ENCODE results near the gene ERO1B. TPM values are rescaled to one million over a fixed set of nuclear protein-coding genes. Genes with fewer than 3 reads are reported as not detected.

Gene ERO1B
- total and polyA plus RNA-seq, 2 of the 4 experiments (the other 2 are of a cell fraction) = 0.54 to 0.60 TPM

- Histone ChIP-seq H3K79me1 (ENCODE audit: low read depth in 1 of 2, low read length in 2 of 2) (no peaks in the 10 kb centered on the region), H3K4me3 (ENCODE audit: insufficient read depth, low read depth, low read length) (no peak overlapping the region), H4K8ac (ENCODE audit: low read depth in 2 of 2, low read length in 2 of 2) (no peak overlapping the region), H3K14ac (replicated peaks; ENCODE audit: low read depth, low read length) (no peak overlapping the region), H3K4ac (ENCODE audit: low read depth, low read length) (no peak overlapping the region), H3K9ac (ENCODE audit: low read depth, low read length) (no peak overlapping the region), H4K5ac (ENCODE audit: low read depth, low read length) (no peak overlapping the region), H3K4me2 (ENCODE audit: low read depth, low read length) (no peak overlapping the region), H2AK9ac (replicated peaks; ENCODE audit: low read depth, low read length, poor library complexity) (no peak overlapping the region), H3K4me1 (ENCODE audit: control insufficient read depth, insufficient read depth, low read length) (no peaks in the 10 kb centered on the region), H4K20me1 (ENCODE audit: insufficient read depth, low read length) (no peaks in the 10 kb centered on the region), H3K9me3 (ENCODE audit: control insufficient read depth, insufficient read depth, low read length) (no peaks in the 10 kb centered on the region), H3K9me1 (ENCODE audit: insufficient read depth, low read length) (no peaks in the 10 kb centered on the region), H3K27ac (ENCODE audit: insufficient read depth, low read length) (no peak overlapping the region), H2BK120ac (ENCODE audit: low read depth, low read length) (no peak overlapping the region), H4K91ac (ENCODE audit: insufficient read depth, low read depth, low read length) (no peak overlapping the region), H2BK15ac (ENCODE audit: low read depth, low read length) (no peak overlapping the region), H3K27me3 (ENCODE audit: control insufficient read depth, insufficient read depth, low read length) (no peaks in the 10 kb centered on the region), H2AFZ (replicated peaks; ENCODE audit: low read length, poor library complexity) (no peak overlapping the region), H3K36me3 (ENCODE audit: control insufficient read depth, insufficient read depth, low read length) (no peaks in the 10 kb centered on the region), H3K18ac (ENCODE audit: low read depth, low read length) (no peak overlapping the region), H2BK5ac (ENCODE audit: low read depth, low read length, poor library complexity, severe bottlenecking) (no peak overlapping the region), H2BK20ac (ENCODE audit: low read depth, low read length) (no peak overlapping the region), H2AK5ac (ENCODE audit: low read depth, low read length) (no peak overlapping the region), H3K56ac (ENCODE audit: extremely low read depth, insufficient read depth, low read length) (no peak overlapping the region), H3K23ac (ENCODE audit: low read depth, low read length) (no peak overlapping the region)
- no peak for TF ChIP-seq CEBPB (IDR thresholded peaks at IDR 0.05; ENCODE audit: low read depth, low read length)
- no peak for TF ChIP-seq RFX5 (IDR thresholded peaks at IDR 0.05; ENCODE audit: low read depth, low read length)
- TF ChIP-seq CTCF (conservative IDR thresholded peaks at IDR 0.05; ENCODE audit: low read depth, low read length) = no peak
- TF ChIP-seq CHD1 (IDR thresholded peaks at IDR 0.05; ENCODE audit: low read depth, low read length) = no peak
- TF ChIP-seq POLR2A (IDR thresholded peaks at IDR 0.05; ENCODE audit: low read depth, low read length) = no peak
- no peak for TF ChIP-seq SMC3 (IDR thresholded peaks at IDR 0.05; ENCODE audit: low read depth, low read length)
- TF ChIP-seq BHLHE40 (IDR thresholded peaks at IDR 0.05; ENCODE audit: low read depth, low read length) = no peak
- TF ChIP-seq MAFK (IDR thresholded peaks at IDR 0.05; ENCODE audit: low read depth, low read length) = no peak
- TF ChIP-seq, protein P1, sequence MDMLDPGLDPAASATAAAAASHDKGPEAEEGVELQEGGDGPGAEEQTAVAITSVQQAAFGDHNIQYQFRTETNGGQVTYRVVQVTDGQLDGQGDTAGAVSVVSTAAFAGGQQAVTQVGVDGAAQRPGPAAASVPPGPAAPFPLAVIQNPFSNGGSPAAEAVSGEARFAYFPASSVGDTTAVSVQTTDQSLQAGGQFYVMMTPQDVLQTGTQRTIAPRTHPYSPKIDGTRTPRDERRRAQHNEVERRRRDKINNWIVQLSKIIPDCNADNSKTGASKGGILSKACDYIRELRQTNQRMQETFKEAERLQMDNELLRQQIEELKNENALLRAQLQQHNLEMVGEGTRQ (IDR thresholded peaks at IDR 0.05; ENCODE audit: low read depth, low read length) = no peak
- TF ChIP-seq NFE2L2 (IDR thresholded peaks at IDR 0.05; ENCODE audit: low read depth, low read length) = no peak
- no peak for TF ChIP-seq MXI1 (IDR thresholded peaks at IDR 0.05; ENCODE audit: borderline replicate concordance, low read depth, low read length)
- TF ChIP-seq MAZ (IDR thresholded peaks at IDR 0.05; ENCODE audit: borderline replicate concordance, low read depth, low read length) = no peak
- TF ChIP-seq RCOR1 (IDR thresholded peaks at IDR 0.05; ENCODE audit: insufficient replicate concordance, low read length) = no peak
- TF ChIP-seq FOS (IDR thresholded peaks at IDR 0.05; ENCODE audit: low read depth, low read length) = no peak
- TF ChIP-seq ELK1 (IDR thresholded peaks at IDR 0.05; ENCODE audit: borderline replicate concordance, low read depth, low read length) = no peak
- TF ChIP-seq RAD21 (IDR thresholded peaks at IDR 0.05; ENCODE audit: low read length) = no peak
- DNase-seq (no peak), ATAC-seq (ENCODE audit: low read depth) (no peak)
- POLR2A ChIA-PET (ENCODE audit: unreplicated experiment) = no interaction called here
- no CpG with 5 or more reads among the region's 3 CpGs for WGBS, 2 experiments (ENCODE audit: extremely low coverage in 2 of 2, insufficient read length in 1 of 2)
- intact Hi-C loops (cut with micrococcal nuclease) = no loop called here
- BruUV-seq (replicated peaks) = no TSS peak
- CTCF ChIA-PET = no interaction called here
- dilution Hi-C loops (cut with HindIII; ENCODE audit: low sequenced_read_pairs, unreplicated experiment) = no loop called here
- in situ Hi-C loops (cut with MboI; ENCODE audit: low sequenced_read_pairs) = no loop called here
These were observed 68.2 kb downstream of the ERO1B start for GRCh38 chr1:236213534-236213933.
